Neutrophil (primary cell): ENCODE data around the gene ZNF384.

Experiments
- H3K27ac ChIP-seq: fragments of 200-600 bp; sonication (generic); 2 replicates; pipeline ENCODE4 v1.5.1; 2016; ENCODE audit warnings: mild to moderate bottlenecking, moderate library complexity
- H3K27me3 ChIP-seq: fragments of 200-600 bp; sonication (generic); 2 replicates; pipeline ENCODE4 v1.6.0; 2016; ENCODE audit warnings: mild to moderate bottlenecking
- H3K36me3 ChIP-seq: fragments of 200-600 bp; sonication (generic); 2 replicates; pipeline ENCODE4 v1.5.1; 2017
- H3K4me1 ChIP-seq, 2 experiments: fragments of 200-600 bp in 1 of 2; sonication (generic) in 1 of 2; 1 replicate in 1 of 2; 2 replicates in 1 of 2; pipeline versions ENCODE4 v1.5.1 to v1.6.1; 2013 to 2016; ENCODE audit warnings: low read depth in 1 of 2, low read length in 1 of 2, mild to moderate bottlenecking in 1 of 2, moderate library complexity in 1 of 2; ENCODE audit not compliant: control insufficient read depth in 1 of 2, insufficient read depth in 1 of 2
- H3K4me3 ChIP-seq, 2 experiments: fragments of 200-600 bp in 1 of 2; sonication (generic) in 1 of 2; 1 replicate in 1 of 2; 2 replicates in 1 of 2; pipeline ENCODE4 v1.5.1; 2013 to 2016; ENCODE audit warnings: low read depth in 1 of 2, low read length in 1 of 2, mild to moderate bottlenecking in 1 of 2, moderate library complexity in 1 of 2
- H3K9me3 ChIP-seq: fragments of 200-600 bp; sonication (generic); 2 replicates; pipeline ENCODE4 v1.5.1; 2016
- CTCF ChIP-seq: fragments of 200-600 bp; sonication (generic); IDR thresholded peaks from 2 replicates; pipeline ENCODE4 v1.5.1; 2016; ENCODE audit warnings: antibody characterized with exemption

ZNF384 gene

GRCh38 chr12:6700646-6701051, 11.5 kb upstream of the ZNF384 start, which contains the start of gene PIANP:
PIANP (minus strand) TSS chr12:6700815; CDS start chr12:6698061, 2,754 bp downstream.
- peaks cover 100% of the 10 kb centered on the region for H3K27me3 ChIP-seq

GRCh38 chr12:6699989-6700645, 10.9 kb upstream of the ZNF384 start:
- no peak overlapping the region for H3K27ac ChIP-seq
- no peak for TF ChIP-seq CTCF
- no peaks in the 10 kb centered on the region for H3K36me3 ChIP-seq
- no peaks in the 10 kb centered on the region for H3K9me3 ChIP-seq
- peaks cover 100% of the 10 kb centered on the region for H3K27me3 ChIP-seq
- peaks cover 0 to 11% of the 10 kb centered on the region in 2 experiments for H3K4me1 ChIP-seq
- no peak overlapping the region for H3K4me3 ChIP-seq

More at GRCh38 chr12:6700646-6701051, 11.5 kb upstream of the ZNF384 start, which contains the start of gene PIANP:
- H3K4me1 ChIP-seq, result peaks cover 0 to 11% of the 10 kb centered on the region in 2 experiments
- H3K4me3 ChIP-seq, result no peak within 1 kb of the TSS
- no peak for TF ChIP-seq CTCF
- no peaks in the 10 kb centered on the region for H3K36me3 ChIP-seq
- no peaks in the 10 kb centered on the region for H3K9me3 ChIP-seq
- no peak within 1 kb of the TSS for H3K27ac ChIP-seq

GRCh38 chr12:6699259-6699988, 10.2 kb upstream of the ZNF384 start:
- H3K27me3 ChIP-seq, result peaks cover 94% of the 10 kb centered on the region
- TF ChIP-seq CTCF, result no peak

GRCh38 chr12:6698352-6699046, 9.3 kb upstream of the ZNF384 start:
- no peaks in the 10 kb centered on the region for H3K36me3 ChIP-seq
- TF ChIP-seq CTCF, result no peak
- H3K27me3 ChIP-seq, result peaks cover 85% of the 10 kb centered on the region
- H3K4me3 ChIP-seq, result no peak overlapping the region
- H3K9me3 ChIP-seq, result no peaks in the 10 kb centered on the region
- peaks cover 0 to 11% of the 10 kb centered on the region in 2 experiments for H3K4me1 ChIP-seq
- H3K27ac ChIP-seq, result no peak overlapping the region

More at GRCh38 chr12:6699259-6699988, 10.2 kb upstream of the ZNF384 start:
- Histone ChIP-seq H3K4me1 (peaks cover 0 to 11% of the 10 kb centered on the region in 2 experiments), H3K4me3 (no peak overlapping the region), H3K9me3 (no peaks in the 10 kb centered on the region), H3K27ac (no peak overlapping the region), H3K36me3 (no peaks in the 10 kb centered on the region)

GRCh38 chr12:6697584-6698351, 8.6 kb upstream of the ZNF384 start:
- peaks cover 0 to 11% of the 10 kb centered on the region in 2 experiments for H3K4me1 ChIP-seq
- H3K27me3 ChIP-seq, result peaks cover 77% of the 10 kb centered on the region
- H3K4me3 ChIP-seq, result no peak overlapping the region
- no peak overlapping the region for H3K27ac ChIP-seq
- H3K36me3 ChIP-seq, result no peaks in the 10 kb centered on the region
- H3K9me3 ChIP-seq, result no peaks in the 10 kb centered on the region
- no peak for TF ChIP-seq CTCF
